GM19438 (cell line): Measurements from ENCODE around the gene ID1.
"Not testable (repeated sequence)": the region's sequence is repeated elsewhere in the genome, so short reads cannot be mapped to it uniquely, and the experiment has no call there.

ENCODE experiments used
- ATAC-seq: cut with Tn5 transposase; IDR thresholded peaks from one replicate; pipeline ENCODE4 v1.9.1; 2021; ENCODE audit warnings: low read depth; ENCODE audit not compliant: unreplicated experiment

ID1 gene

GRCh38 chr20:31572701-31573554 is 32.2 kb upstream of the ID1 start:
- ATAC-seq: peak; percentile 74

- peak; percentile 5 for ATAC-seq
Measured at GRCh38 chr20:31573555-31574321, 31.4 kb upstream of the ID1 start.

GRCh38 chr20:31574986-31575385 is 30.1 kb upstream of the ID1 start:
- not testable (repeated sequence) for ATAC-seq

- ATAC-seq: no peak
Measured at GRCh38 chr20:31576751-31577150, 28.3 kb upstream of the ID1 start.

GRCh38 chr20:31577194-31577593 is 27.9 kb upstream of the ID1 start:
- ATAC-seq: no peak

GRCh38 chr20:31578448-31579138 is 26.5 kb upstream of the ID1 start:
- no peak for ATAC-seq

- no peak for ATAC-seq
Measured at GRCh38 chr20:31579245-31579644, 25.8 kb upstream of the ID1 start.

- ATAC-seq: not testable (repeated sequence)
Measured at GRCh38 chr20:31579941-31580651, 25.0 kb upstream of the ID1 start.

- no peak for ATAC-seq
Measured at GRCh38 chr20:31580706-31581105, 24.4 kb upstream of the ID1 start.

- ATAC-seq: no peak
Measured at GRCh38 chr20:31581391-31581790, 23.7 kb upstream of the ID1 start.

GRCh38 chr20:31587545-31588389 is 17.3 kb upstream of the ID1 start:
- ATAC-seq: no peak

- no peak for ATAC-seq
Measured at GRCh38 chr20:31590717-31591225, 14.3 kb upstream of the ID1 start.

GRCh38 chr20:31593221-31594001 is 11.7 kb upstream of the ID1 start:
- no peak for ATAC-seq

- ATAC-seq: no peak
Measured at GRCh38 chr20:31594002-31594557, 11.0 kb upstream of the ID1 start.

- no peak for ATAC-seq
Measured at GRCh38 chr20:31594558-31595379, 10.3 kb upstream of the ID1 start.

- ATAC-seq: no peak
Measured at GRCh38 chr20:31595380-31595653, 9.8 kb upstream of the ID1 start.

GRCh38 chr20:31595654-31596411 is 9.3 kb upstream of the ID1 start:
- ATAC-seq: no peak
